Measurements from ENCODE around the gene CYLD.

Gene CYLD

GRCh38 chr16:50702725-50703124 is 39.2 kb upstream of the CYLD start:
- Histone ChIP-seq H3K27me3 (no peaks in the 10 kb centered on the region), H3K4me1 (no peaks in the 10 kb centered on the region), H3K4me3 (ENCODE audit: low read depth, low read length) (no peak overlapping the region), H3K36me3 (no peaks in the 10 kb centered on the region), H3K9me3 (no peaks in the 10 kb centered on the region)
- TF ChIP-seq CTCF (IDR thresholded peaks at IDR 0.05; ENCODE audit: low read depth, low read length): no peak
- DNase-seq: no peak

DNA sequence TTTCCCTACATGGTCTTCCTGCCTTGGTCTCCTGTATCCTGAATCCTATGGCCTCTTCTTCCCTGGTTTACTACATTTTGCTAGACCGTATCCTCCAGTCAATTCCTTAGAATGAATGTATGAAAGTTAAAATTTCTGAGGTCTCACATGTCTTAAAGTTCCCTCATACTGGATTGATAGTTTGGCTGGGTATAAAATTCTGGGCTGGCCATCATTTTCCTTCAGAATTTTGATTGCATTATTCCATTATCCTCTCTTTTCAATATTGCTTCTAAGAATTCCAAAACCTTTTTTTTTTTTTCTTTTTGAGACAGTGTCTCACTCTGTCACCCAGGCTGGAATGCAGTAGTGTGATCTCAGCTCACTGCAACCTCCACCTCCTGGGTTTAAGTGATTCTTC is 37.6 kb upstream of the CYLD start:
- Histone ChIP-seq H3K4me3 (ENCODE audit: low read depth, low read length) (no peak overlapping the region), H3K4me1 (no peaks in the 10 kb centered on the region), H3K36me3 (no peaks in the 10 kb centered on the region), H3K9me3 (no peaks in the 10 kb centered on the region), H3K27me3 (no peaks in the 10 kb centered on the region)
- no peak for DNase-seq
- TF ChIP-seq CTCF (IDR thresholded peaks at IDR 0.05; ENCODE audit: low read depth, low read length): no peak

DNA sequence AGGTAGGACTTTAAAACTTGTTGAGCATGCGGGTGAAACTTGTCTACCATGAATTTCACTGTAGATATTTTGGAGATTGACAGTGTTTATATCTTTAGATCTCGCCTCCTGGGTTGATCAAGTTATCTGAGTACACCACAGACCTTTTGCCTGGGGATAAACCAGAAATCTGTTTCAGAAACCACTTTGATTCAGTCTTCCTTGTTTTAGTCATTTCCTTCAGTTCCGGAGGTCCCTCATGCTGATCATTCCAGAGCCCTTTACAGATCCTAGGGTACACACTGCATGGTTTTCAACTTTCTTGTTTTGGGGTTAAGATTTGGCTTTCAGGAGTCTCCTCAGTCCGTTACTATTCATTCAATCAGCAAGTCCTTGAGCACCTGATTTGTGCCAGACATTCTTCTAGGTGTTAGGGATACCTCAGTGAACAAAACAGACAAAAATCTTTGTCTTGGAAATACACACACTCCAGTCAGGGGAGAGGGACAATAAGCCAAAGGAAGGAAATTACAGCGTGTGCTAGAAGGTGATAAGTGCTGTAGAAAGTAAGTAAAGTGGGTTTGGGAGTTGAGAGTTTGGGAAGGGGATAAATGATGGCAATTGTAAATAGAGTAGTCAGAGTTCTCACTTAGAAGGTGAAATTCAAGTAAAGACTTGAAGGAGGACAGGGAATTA is 36.3 kb upstream of the CYLD start:
- H3K4me3 ChIP-seq (ENCODE audit: low read depth, low read length): no peak overlapping the region
- H3K9me3 ChIP-seq: no peaks in the 10 kb centered on the region
- no peak for TF ChIP-seq CTCF (IDR thresholded peaks at IDR 0.05; ENCODE audit: low read depth, low read length)
- no peaks in the 10 kb centered on the region for H3K36me3 ChIP-seq
- no peak for DNase-seq
- H3K4me1 ChIP-seq: no peaks in the 10 kb centered on the region
- no peaks in the 10 kb centered on the region for H3K27me3 ChIP-seq

GRCh38 chr16:50706250-50706649 is 35.6 kb upstream of the CYLD start:
- Histone ChIP-seq H3K27me3 (no peaks in the 10 kb centered on the region), H3K9me3 (no peaks in the 10 kb centered on the region), H3K4me3 (ENCODE audit: low read depth, low read length) (no peak overlapping the region), H3K4me1 (no peaks in the 10 kb centered on the region), H3K36me3 (no peaks in the 10 kb centered on the region)
- TF ChIP-seq CTCF (IDR thresholded peaks at IDR 0.05; ENCODE audit: low read depth, low read length): no peak
- no peak for DNase-seq

DNA sequence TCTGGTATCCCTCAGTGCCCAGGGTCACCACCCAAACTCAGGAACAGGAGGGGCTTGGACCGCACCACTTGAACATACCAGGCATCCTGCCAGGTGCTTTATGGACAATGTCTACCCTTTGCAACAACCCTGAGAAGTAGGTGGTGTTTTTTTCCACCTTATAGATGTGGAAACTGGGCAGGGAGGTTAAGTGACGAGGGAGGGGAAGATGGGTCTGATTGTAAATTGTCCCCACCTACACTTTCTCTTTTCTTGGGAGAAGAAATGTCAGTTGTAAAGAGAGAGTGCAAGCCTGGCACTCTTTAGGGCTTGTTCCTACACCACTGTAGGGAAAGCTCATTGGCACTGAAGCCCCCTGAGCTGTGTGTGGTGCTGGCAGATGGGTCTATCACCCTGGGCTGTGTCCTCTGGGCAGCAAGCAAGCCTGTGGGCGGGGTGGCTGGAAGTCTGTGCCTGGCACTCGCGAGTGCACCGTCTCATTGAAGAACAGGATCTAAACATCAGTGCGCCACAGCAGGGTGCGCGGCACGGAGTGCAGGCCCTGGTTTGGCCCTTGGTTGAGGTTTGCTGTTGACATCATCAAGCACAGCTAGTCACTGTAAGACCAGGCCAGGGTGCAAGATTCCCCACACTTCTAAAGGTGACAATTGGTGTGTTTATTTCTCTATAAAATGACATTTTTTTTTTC is 33.4 kb upstream of the CYLD start:
- Histone ChIP-seq H3K4me3 (ENCODE audit: low read depth, low read length) (no peak overlapping the region), H3K27me3 (no peaks in the 10 kb centered on the region), H3K4me1 (peaks cover 9% of the 10 kb centered on the region), H3K36me3 (no peaks in the 10 kb centered on the region), H3K9me3 (no peaks in the 10 kb centered on the region)
- no peak for DNase-seq
- TF ChIP-seq CTCF (IDR thresholded peaks at IDR 0.05; ENCODE audit: low read depth, low read length): no peak

DNA sequence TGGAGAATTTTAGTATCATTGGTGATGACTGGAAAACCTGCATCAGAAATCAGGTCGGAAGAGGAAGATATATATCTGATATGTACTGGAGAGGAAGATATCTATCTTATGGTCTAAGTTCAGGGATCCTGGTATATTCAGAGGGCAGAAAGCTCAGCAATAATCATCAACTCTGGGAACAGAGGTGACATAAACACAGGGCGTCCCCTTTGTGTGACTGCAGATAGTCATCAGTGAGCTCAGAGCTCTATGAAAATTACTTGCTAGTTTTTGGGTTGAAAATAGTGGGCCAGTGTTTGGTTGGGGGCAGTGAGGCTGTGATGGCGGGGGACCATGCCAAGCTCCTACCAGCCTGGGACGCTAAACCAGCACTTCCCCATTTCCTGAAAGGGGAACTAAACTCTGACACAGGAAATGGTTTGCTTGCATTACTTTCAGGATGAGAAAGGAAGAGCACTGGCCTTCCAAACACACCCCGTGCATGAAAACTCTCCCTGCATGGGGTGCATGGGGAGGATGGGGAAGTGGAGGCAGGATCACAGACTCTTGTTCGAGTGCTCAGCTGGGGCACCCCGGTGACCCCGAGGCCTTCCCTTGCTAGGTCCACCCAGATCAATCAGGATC is 32.7 kb upstream of the CYLD start:
- no peak for TF ChIP-seq CTCF (IDR thresholded peaks at IDR 0.05; ENCODE audit: low read depth, low read length)
- Histone ChIP-seq H3K9me3 (no peaks in the 10 kb centered on the region), H3K4me1 (peaks cover 9% of the 10 kb centered on the region), H3K36me3 (no peaks in the 10 kb centered on the region), H3K4me3 (ENCODE audit: low read depth, low read length) (no peak overlapping the region), H3K27me3 (no peaks in the 10 kb centered on the region)
- no peak for DNase-seq

Measured in BE2C (cell line).